Astrocyte of the spinal cord (primary cell): ENCODE measurements around the gene IQCH.

Experiments
- DNase-seq: peaks from one replicate; pipeline ENCODE4 v3.0.0; 2011; ENCODE audit warnings: low read depth, low spot score
- H3K4me3 ChIP-seq: 2 replicates; pipeline ENCODE4 v1.5.1; 2011; ENCODE audit warnings: low read depth, mild to moderate bottlenecking, low read length, moderate library complexity
- in situ Hi-C: cut with HindIII; loops from 2 replicates; pipeline ENCODE4 v1.10.0; 2017; ENCODE audit warnings: low sequenced_read_pairs
- TF ChIP-seq, protein P1 (sequence below): IDR thresholded peaks from 2 replicates; pipeline ENCODE4 v1.5.1; 2012; ENCODE audit warnings: low read depth, mild to moderate bottlenecking, low read length, inconsistent platforms

The IQCH gene

DNA sequence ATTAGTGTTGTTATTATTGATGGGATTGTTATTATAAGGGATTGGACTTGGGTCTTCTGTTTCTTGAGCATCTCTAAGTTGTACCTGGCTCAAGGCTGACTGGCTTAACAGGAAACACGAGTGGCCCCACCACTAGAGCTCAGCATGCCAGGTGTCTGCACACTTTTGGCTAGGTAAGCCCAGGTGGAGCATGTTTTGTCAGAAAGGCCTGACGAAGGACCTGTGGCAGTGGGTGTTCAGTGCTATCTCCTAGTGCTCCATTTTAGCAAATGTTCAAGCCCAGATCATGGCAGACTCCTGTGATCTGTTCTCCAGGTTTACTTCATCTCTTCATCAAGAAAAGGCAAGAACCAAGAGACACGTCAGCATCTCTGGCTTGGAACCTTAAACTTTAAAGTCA lies 291.3 kb downstream of the IQCH start:
- TF ChIP-seq, protein P1, sequence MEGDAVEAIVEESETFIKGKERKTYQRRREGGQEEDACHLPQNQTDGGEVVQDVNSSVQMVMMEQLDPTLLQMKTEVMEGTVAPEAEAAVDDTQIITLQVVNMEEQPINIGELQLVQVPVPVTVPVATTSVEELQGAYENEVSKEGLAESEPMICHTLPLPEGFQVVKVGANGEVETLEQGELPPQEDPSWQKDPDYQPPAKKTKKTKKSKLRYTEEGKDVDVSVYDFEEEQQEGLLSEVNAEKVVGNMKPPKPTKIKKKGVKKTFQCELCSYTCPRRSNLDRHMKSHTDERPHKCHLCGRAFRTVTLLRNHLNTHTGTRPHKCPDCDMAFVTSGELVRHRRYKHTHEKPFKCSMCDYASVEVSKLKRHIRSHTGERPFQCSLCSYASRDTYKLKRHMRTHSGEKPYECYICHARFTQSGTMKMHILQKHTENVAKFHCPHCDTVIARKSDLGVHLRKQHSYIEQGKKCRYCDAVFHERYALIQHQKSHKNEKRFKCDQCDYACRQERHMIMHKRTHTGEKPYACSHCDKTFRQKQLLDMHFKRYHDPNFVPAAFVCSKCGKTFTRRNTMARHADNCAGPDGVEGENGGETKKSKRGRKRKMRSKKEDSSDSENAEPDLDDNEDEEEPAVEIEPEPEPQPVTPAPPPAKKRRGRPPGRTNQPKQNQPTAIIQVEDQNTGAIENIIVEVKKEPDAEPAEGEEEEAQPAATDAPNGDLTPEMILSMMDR, result no peak
- DNase-seq, result no peak
- no peak overlapping the region for H3K4me3 ChIP-seq
- in situ Hi-C loops, result no loop called here

DNA sequence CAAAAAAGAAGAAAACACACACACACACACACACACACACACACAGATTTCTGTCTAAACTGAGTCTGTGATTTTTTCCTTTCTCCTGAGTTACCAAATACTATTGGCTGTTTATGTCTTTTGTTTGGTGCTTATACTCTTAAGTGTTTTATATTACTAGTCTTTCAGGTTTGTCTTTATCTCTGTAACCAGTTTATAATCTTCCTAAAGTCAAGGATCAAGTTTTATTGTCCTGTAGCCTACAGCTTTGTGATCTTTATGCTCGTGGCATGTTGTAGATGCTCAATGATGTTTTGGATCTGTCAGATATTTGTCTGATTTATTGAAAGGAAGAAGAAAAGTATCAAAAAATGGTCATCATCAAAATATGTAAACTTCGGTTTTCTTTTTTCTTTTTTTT lies 292.5 kb downstream of the IQCH start:
- in situ Hi-C loops, result no loop called here
- H3K4me3 ChIP-seq, result no peak overlapping the region
- TF ChIP-seq, protein P1, result no peak
- DNase-seq, result no peak

- TF ChIP-seq, protein P1, result no peak
- no peak overlapping the region for H3K4me3 ChIP-seq
- in situ Hi-C loops, result no loop called here
- no peak for DNase-seq
Observed at GRCh38 chr15:67547836-67548235, 293.2 kb downstream of the IQCH start.

- no peak overlapping the region for H3K4me3 ChIP-seq
- TF ChIP-seq, protein P1, result no peak
- in situ Hi-C loops, result no loop called here
- DNase-seq, result peak; percentile 35
Observed at GRCh38 chr15:67548236-67548852, 293.8 kb downstream of the IQCH start.

- in situ Hi-C loops, result no loop called here
- peak; percentile 49 for DNase-seq
- H3K4me3 ChIP-seq, result no peak overlapping the region
- TF ChIP-seq, protein P1, result no peak
Observed at GRCh38 chr15:67548862-67549651, 294.5 kb downstream of the IQCH start.

GRCh38 chr15:67549736-67550135 lies 295.1 kb downstream of the IQCH start:
- H3K4me3 ChIP-seq, result no peak overlapping the region
- TF ChIP-seq, protein P1, result no peak
- DNase-seq, result no peak
- in situ Hi-C loops, result no loop called here
